Mucosa of descending colon (tissue), 3 donors: ENCODE measurements around the gene PPP2R1B. TPM values are rescaled to one million over a fixed set of nuclear protein-coding genes. Genes with fewer than 3 reads are reported as not detected.

Experiments
- ATAC-seq: fragments of 200-7000 bp; cut with Tn5 transposase; one replicate; pipeline ENCODE4 v1.9.1; 2020; ENCODE audit warnings: mild to moderate bottlenecking, moderate library complexity
- DNase-seq, 3 donors: peaks; one replicate each; pipeline ENCODE4 v3.0.0-alpha.2; 2020
- H3K36me3 ChIP-seq: fragments of 200-600 bp; one replicate; pipeline ENCODE4 v1.8.0; 2021; ENCODE audit warnings: low read depth, mild to moderate bottlenecking
- H3K4me1 ChIP-seq: fragments of 200-600 bp; one replicate; pipeline ENCODE4 v1.8.0; 2021; ENCODE audit warnings: low read depth, mild to moderate bottlenecking
- H3K4me3 ChIP-seq: fragments of 200-600 bp; one replicate; pipeline ENCODE4 v1.8.0; 2021; ENCODE audit warnings: mild to moderate bottlenecking
- H3K9me3 ChIP-seq: fragments of 200-600 bp; one replicate; pipeline ENCODE4 v1.8.0; 2021; ENCODE audit warnings: mild to moderate bottlenecking
- CTCF ChIP-seq: fragments of 200-600 bp; IDR thresholded peaks from one replicate; pipeline ENCODE4 v1.8.0; 2022; ENCODE audit warnings: antibody characterized with exemption, mild to moderate bottlenecking
- intact Hi-C, 2 donors: fragments of 100-400 bp; cut with DNase I in 1 of 2; cut with micrococcal nuclease in 1 of 2; formaldehyde crosslinking; loops; one replicate each; pipeline versions ENCODE4 v1.11.0 to v1.11.1; 2022; cut with DNase I, micrococcal nuclease
- total RNA-seq, 3 donors: library from RNA; stranded (reverse); fragmentation: NEBNext Ultra II Directional in 2 of 3; extraction: Animal tissue kit (Norgen Biotek cat#: 25700) in 2 of 3; gene quantifications; one replicate each; pipeline versions ENCODE4 v1.2.1 to v1.2.4, GENCODE V29; 2021 to 2023
- donor health status: DM: no; HTN: no; CAD: no; lungs with moderate emphysema.
- donor health status: DM: no; HTN: no; CAD: no.
- donor health status: DM: no; HTN: yes; CAD: no.

The PPP2R1B gene
- total RNA-seq, 3 donors from 2014 or later, result 28.5 to 48.5 (median 47.0) TPM

GRCh38 chr11:111736181-111736590, 30.0 kb downstream of the PPP2R1B start:
- no peak for TF ChIP-seq CTCF
- DNase-seq (peak in 1 of 3 donors; percentile 25), ATAC-seq (no peak)
- Histone ChIP-seq H3K4me1 (peaks cover 15% of the 10 kb centered on the region), H3K36me3 (no peaks in the 10 kb centered on the region), H3K4me3 (no peak overlapping the region), H3K9me3 (no peaks in the 10 kb centered on the region)
- intact Hi-C loops, result no loop called here

- ATAC-seq (peak; percentile 70), DNase-seq (peak; percentile 51 to 70 (median 61))
- H3K4me1 ChIP-seq, result peaks cover 21% of the 10 kb centered on the region
- no peaks in the 10 kb centered on the region for H3K9me3 ChIP-seq
- H3K36me3 ChIP-seq, result no peaks in the 10 kb centered on the region
- no peak for TF ChIP-seq CTCF
- H3K4me3 ChIP-seq, result no peak overlapping the region
- intact Hi-C loops, result no loop called here
Observed at GRCh38 chr11:111735262-111736116, 30.7 kb downstream of the PPP2R1B start.

GRCh38 chr11:111734954-111735261, 31.3 kb downstream of the PPP2R1B start:
- no peak for TF ChIP-seq CTCF
- Histone ChIP-seq H3K4me1 (peaks cover 21% of the 10 kb centered on the region), H3K36me3 (no peaks in the 10 kb centered on the region), H3K9me3 (no peaks in the 10 kb centered on the region), H3K4me3 (no peak overlapping the region)
- DNase-seq (no peak), ATAC-seq (no peak)
- intact Hi-C loops, result no loop called here

GRCh38 chr11:111734101-111734953, 31.9 kb downstream of the PPP2R1B start:
- TF ChIP-seq CTCF, result no peak
- Histone ChIP-seq H3K4me1 (peaks cover 21% of the 10 kb centered on the region), H3K9me3 (no peaks in the 10 kb centered on the region), H3K36me3 (no peaks in the 10 kb centered on the region), H3K4me3 (no peak overlapping the region)
- no peak for ATAC-seq
- no peak for DNase-seq
- intact Hi-C loops, result no loop called here

GRCh38 chr11:111733611-111734088, 32.5 kb downstream of the PPP2R1B start:
- no peaks in the 10 kb centered on the region for H3K9me3 ChIP-seq
- no peaks in the 10 kb centered on the region for H3K36me3 ChIP-seq
- ATAC-seq (no peak), DNase-seq (no peak)
- no peak overlapping the region for H3K4me3 ChIP-seq
- intact Hi-C loops, result no loop called here
- TF ChIP-seq CTCF, result no peak
- H3K4me1 ChIP-seq, result peaks cover 21% of the 10 kb centered on the region
